GM18499 (cell line): ENCODE measurements around the gene PSG4.
"Not testable (repeated sequence)": the region's sequence is repeated elsewhere in the genome, so short reads cannot be mapped to it uniquely, and the experiment has no call there.

Experiments
- ATAC-seq: cut with Tn5 transposase; IDR thresholded peaks from one replicate; pipeline ENCODE4 v1.9.1; 2021; ENCODE audit warnings: moderate number of reproducible peaks; ENCODE audit not compliant: insufficient read depth, unreplicated experiment

The PSG4 gene

GRCh38 chr19:43205471-43206105 is at the start of gene PSG4:
TSS of gene PSG4 (minus strand) at chr19:43205638. CDS start at chr19:43205536, 102 bp downstream.
- not testable (repeated sequence) for ATAC-seq

DNA sequence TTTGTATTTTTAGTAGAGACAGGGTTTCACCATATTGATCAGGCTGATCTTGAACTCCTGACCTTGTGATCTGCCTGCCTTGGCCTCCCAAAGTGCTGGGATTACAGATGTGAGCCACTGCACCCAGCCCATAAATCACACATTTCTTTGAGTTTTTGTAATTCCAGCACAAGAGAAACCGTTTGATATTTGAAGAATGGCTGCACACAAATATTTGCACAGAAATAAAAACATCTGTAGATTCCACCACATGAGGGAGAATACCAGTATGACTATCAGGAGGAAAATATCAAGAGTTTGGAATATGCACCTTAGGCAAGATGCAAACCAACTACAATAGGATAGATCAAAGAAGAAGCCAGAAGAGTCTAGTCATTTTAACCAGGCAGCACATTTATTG is 46.0 kb upstream of the PSG4 start:
- not testable (repeated sequence) for ATAC-seq

- ATAC-seq, result not testable (repeated sequence)
These were observed 44.9 kb upstream of the PSG4 start for GRCh38 chr19:43250296-43250695.

GRCh38 chr19:43248635-43249002 is 43.2 kb upstream of the PSG4 start:
- ATAC-seq, result not testable (repeated sequence)

GRCh38 chr19:43247243-43247880 is 41.9 kb upstream of the PSG4 start:
- not testable (repeated sequence) for ATAC-seq

GRCh38 chr19:43245848-43246247 is 40.4 kb upstream of the PSG4 start:
- not testable (repeated sequence) for ATAC-seq

GRCh38 chr19:43242211-43242610 is 36.8 kb upstream of the PSG4 start:
- not testable (repeated sequence) for ATAC-seq

DNA sequence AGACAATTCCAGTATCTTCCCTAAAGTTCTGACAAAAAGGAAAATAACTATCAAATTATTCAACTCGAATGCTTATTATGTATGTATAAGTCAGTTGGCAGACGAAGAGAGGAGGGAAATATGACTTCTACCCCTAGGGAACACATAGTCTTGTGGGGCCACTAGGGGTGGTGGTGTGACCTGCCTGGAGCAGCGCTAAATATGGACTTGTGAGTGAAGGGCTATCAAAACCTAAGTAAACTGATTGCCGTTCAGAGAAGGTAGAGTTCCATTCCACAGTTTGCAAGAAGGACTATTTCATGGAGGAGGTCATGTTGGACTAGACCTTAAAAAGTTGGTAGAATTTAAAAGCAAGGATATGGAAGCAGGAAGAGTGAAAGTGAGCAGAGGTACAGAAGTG is 32.8 kb upstream of the PSG4 start:
- ATAC-seq, result not testable (repeated sequence)

DNA sequence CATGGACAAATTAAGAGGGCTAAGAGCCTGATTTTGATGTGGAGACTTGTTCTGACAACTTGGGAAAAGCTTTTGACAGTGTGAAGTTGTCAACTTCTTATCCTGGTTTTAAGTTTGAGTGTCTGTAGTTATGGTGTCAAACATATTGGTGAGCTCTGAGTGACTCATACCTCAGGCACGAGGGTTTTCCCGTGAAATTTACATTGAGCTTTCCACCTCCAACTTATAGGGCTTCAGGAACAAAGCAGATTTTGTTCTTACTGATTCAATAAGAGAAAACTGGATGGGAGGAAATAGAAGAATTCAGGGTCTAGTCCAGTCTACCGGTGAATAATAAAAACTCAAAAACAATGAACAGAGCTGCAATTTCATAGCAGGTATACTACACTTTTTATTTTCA is 30.2 kb upstream of the PSG4 start:
- ATAC-seq, result not testable (repeated sequence)

GRCh38 chr19:43229315-43229714 is 23.9 kb upstream of the PSG4 start:
- ATAC-seq, result no peak

- ATAC-seq, result not testable (repeated sequence)
These were observed 23.3 kb upstream of the PSG4 start for GRCh38 chr19:43228730-43229129.

DNA sequence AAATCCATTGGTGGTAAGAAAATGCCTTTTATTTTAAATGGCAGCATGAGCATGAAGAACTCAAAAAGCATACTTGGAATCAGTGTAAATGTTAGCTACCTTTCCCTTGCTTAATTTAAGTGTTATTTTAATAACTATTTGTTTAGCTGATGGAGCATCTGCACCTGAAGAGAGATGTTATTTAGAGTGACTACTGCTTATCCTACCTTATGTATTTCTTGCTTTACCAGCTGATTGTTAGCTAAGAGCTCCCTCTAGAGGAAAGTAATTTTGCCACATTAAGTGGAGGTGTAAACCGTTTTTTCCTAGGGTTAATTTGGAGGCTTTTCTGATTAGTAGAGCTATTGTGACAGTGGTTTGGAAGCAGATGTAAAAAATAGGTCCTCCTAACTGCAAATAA is 21.5 kb upstream of the PSG4 start:
- not testable (repeated sequence) for ATAC-seq

- ATAC-seq, result no peak
These were observed 19.4 kb upstream of the PSG4 start for GRCh38 chr19:43224855-43225253.

DNA sequence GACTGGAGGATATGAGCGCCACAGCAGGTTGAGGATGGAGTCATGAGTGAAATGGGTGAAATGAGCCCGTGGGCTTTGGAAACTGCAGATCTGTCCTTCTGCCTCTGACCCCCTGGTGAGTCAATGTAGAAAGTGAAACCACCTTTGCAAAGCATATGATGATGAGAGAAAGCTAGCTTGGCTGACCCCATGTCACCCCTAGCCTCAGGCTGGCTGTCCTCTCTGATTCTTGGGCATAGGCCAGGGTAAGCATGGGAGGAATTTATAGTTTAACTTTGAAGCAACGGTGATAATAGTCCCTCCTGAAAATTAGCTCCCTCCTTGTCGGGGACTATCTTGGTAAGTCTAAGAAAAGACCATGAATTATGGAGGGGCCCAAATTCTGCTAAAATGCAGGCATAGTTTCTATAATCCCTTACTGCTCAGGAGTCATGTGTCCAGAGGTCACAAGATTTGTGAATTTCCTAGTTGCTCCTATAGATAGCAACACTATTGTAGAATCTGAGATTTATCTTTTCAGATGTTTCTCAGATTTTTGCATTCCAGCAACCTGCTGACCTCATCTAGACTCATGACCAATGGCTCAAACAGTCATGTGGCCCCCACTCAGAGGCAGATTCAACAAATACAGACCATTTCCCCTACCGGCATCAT is 18.9 kb upstream of the PSG4 start:
- ATAC-seq, result not testable (repeated sequence)

DNA sequence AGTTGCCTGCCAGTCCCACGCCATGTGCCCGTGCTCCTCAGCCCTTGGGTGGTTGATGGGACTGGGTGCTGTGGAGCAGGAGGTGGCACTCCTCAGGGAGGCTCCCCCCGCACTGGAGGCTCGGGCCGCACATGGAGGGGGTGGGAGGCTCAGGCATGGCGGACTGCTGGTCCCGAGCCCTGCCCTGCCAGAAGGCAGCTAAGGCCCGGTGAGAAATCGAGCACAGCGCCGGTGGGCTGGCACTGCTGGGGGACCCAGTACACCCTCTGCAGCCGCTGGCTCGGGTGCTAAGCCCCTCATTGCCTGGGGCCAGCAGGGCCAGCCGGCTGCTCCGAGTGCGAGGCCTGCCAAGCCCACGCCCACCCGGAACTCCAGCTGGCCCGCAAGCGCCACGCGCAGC is 16.5 kb upstream of the PSG4 start:
- not testable (repeated sequence) for ATAC-seq

- not testable (repeated sequence) for ATAC-seq
These were observed 13.7 kb upstream of the PSG4 start for GRCh38 chr19:43219136-43219535.

DNA sequence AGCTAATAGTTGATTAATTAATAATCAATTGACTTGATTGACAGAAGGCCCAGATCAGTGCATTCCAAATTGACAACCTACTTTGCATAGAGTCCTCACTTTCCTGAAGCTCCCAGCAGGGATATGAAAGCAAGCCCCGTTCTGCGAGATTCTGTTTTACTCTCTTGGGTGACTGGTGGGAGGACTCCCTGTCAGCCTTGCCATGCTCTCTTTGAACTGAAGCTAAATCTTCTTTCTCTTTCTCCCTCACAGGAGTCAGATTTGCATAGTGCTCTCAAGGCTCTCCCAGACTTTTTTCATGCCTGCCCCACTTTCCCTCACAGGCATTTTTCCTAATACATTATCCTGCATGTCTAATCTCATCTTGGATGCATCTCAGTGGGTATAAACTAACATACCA is 10.4 kb upstream of the PSG4 start:
- ATAC-seq, result not testable (repeated sequence)

DNA sequence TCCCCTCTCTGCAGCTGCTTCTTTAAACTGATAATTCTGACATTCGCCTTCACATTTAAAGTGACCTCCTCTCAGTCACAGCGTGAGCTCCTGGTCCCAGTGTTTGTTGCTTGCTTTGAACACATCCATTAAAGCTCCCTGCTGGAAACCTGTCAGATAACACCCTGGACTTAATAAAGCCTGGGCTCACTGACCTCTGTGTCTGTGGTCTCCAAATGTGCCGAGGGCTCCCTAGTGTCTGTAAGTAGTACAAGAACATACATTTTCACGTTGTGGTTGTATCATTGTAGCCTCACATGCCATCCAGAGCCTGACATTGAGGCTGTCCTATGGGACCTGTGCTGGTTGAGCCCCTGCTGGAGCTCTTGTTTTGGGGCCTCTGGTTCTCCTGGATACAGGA is 2.6 kb upstream of the PSG4 start:
- ATAC-seq, result no peak

GRCh38 chr19:43207174-43207573 is 1.7 kb upstream of the PSG4 start:
- ATAC-seq, result not testable (repeated sequence)

DNA sequence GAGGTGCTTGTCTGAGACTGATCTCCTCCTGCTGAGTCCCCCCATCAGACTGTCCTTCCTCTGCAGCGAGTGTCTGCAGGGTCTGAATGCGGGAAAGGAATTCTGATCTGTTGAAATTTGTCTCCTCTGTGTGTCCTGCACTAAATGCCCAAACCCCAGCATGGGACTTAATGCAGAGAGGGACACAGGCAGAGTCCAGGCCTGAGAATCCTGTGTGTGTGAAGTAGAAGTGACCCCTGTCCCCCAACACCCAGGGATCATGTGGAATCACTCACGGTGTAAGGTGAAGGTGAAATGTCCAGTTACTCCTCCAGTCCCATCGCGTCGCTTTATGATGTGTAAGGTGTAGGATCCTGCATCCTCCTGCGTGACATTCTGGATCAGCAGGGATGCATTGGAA is 1.8 kb downstream of the PSG4 start:
- not testable (repeated sequence) for ATAC-seq

GRCh38 chr19:43201891-43202290 is 3.5 kb downstream of the PSG4 start:
- not testable (repeated sequence) for ATAC-seq
